Measurements from ENCODE around the gene CNP. TPM values are rescaled to one million over a fixed set of nuclear protein-coding genes. Genes with fewer than 3 reads are reported as not detected.

Gene CNP
- total RNA-seq, 1 donor from 2014 or later = 64.0 TPM

DNA sequence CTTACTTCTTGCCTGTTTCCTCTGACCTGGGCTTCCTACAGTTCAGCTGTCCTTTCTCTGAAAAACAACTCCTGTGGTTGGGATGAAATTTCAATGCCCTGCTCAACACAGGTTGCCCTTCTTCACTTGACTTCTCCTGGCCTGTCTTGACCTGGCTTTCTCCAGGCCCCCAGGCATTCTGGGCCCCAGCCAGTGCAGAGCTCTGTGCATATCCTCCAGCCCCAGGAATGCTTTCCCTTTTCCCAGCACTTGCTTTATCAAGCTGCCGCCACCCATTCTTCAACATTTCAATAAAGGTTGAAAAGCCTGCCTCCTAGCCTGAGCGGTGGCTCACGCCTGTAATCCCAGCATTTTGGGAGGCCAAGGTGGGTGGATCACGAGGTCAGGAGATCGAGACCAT lies 25.4 kb upstream of the CNP start:
- DNase-seq (ENCODE audit: low read depth) = no peak

DNA sequence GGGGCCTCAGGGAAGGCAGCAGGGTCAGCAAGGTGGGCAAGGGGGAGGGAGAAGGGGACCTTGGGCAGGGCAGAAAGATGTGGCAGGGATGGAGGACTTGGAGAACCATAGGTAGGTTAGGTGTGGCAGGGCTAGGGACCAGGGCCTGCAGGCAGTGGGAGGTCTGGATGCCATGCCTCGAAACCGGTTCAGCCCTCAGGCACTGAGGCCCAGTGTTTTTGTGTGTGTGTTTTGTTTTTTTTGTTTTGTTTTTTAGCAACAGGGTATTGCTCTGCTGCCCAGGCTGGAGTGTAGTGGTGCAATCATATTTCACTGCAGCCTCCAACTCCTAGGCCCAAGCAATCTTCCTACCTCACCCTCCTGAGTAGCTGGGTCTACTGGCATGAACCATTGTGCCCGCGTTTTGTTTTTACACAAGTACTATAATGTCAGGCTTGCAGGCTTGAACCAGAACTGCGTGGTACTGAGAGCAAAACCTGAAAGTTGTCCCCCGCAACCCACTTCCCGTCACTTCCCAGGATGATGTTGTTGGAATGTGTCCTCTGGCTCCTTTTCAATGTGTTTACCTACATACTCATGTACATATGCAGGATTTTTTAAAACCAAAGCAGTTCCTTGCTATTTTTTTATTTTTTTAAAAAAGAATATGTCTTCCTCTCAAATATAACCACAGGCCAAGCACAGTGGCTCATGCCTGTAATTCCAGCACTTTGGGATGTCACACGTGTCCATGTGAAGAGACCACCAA lies 23.8 kb upstream of the CNP start:
- DNase-seq (ENCODE audit: low read depth) = no peak

DNA sequence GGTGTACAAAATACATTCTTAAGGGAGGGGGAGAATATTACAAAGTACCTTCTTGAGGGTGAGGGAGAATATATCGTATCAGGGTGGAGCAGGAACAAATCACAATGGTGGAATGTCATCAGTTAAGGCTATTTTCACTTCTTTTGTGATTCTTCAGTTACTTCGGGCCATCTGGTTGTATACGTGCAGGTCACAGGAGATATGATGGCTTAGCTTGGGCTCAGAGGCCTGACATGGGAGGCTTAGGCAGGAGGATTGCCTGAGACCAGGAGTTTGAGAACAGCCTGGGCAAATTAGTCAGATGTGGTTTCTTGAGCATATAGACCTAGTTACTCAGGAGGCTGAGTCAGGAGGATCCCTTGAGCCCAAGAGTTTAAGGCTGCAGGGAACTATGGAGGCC lies 23.1 kb upstream of the CNP start:
- no peak for DNase-seq (ENCODE audit: low read depth)

DNA sequence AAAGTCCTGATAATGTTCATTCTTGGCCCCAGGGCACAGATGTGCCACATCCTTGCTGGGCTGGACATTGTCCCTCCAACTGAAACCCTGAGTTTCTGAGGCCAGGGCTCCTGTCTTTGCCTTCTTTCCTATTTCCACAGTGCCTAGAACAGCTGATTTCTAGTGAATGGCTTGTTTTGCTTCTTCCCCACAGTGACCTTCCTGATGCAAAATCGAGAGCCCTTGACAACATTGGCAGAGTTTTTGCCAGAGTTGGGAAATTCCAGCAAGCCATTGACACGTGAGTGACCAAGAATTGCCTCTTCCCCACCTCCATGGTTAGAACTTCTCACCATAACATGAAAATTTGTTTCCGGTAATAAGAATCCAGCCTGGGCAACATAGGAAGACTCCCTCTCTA lies 21.7 kb upstream of the CNP start:
- DNase-seq (ENCODE audit: low read depth) = no peak

DNA sequence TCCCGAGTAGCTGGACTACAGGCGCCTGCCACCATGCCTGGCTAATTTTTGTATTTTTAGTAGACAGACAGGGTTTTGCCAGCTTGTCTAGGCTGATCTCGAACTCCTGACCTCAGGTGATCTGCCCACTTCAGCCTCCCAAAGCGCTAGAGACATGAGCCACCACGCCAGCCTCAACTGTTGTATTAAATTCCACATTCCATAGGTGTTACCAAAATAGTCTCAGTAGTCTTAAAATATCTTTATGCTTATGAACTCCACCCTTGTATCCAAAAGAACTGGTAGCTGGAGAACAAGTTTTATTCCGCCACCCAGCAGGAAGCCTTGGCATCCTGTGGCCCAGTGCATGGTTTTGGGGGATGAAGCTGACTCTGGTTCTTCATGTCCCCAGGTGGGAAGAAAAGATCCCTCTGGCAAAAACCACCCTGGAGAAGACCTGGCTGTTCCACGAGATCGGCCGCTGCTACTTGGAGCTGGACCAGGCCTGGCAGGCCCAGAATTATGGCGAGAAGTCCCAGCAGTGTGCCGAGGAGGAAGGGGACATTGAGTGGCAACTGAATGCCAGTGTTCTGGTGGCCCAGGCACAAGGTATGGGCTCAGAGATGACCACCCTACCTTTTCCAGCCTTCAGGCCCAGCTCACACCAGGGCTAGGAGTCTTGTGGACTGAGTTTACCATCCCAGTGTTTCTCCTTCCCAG lies 17.7 kb upstream of the CNP start:
- DNase-seq (ENCODE audit: low read depth) = no peak

DNA sequence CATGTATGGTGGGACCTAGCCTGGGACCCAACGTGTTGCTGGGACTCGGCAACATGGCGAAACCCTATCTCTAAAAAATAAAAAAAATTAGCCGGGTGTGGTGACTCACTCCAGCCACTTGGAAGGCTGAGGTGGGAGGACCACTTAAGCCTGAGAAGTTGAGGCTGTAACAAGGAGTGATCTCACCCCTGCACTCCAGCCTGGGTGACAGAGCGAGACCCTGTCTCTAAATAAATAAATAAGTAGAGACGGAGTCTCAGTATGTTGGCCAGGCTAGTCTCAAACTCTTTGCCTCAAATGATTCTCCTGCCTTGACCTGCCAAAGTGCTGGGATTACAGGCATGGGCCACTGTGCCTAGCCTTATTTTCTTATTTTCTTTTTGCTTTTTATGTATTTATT lies 10.1 kb upstream of the CNP start:
- DNase-seq (ENCODE audit: low read depth) = no peak

DNA sequence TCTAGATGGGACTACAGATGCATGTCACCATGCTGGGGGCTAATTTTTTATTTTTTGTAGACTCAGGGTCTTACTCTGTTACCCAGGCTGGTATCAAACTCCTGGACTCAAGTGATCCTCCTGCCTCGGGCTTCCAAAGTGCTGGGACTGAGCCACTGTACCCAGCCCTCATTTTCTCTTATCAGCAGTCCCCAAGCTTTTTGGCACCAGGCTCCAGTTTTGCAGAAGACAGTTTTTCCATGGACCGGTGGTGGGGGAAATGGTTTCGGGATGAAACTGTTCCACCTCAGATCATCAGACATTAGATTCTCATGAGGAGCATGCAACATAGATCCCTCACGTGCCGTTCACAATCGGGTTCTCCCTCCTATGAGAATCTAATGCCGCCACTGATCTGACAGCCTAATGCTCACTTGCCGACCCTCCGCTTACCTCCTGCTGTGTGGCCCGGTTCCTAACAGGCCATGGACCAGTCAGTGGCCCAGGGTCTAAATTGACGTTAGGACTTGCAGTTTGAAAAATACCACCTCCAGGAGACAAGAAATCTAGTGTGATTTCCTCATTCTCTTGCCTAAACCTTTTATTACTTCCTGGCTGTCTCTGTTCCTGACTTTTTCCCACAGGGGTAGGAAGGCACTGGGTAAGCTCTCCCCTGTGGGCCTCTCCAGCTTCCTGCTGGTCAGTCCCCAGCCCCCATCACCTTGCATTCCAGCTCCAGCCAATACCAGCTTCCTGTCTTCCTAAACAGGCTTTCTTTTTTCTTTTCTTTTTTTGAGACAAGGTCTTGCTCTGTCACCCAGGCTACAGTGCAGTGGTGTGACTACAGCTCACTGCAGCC lies 9.3 kb upstream of the CNP start:
- DNase-seq (ENCODE audit: low read depth) = no peak

DNA sequence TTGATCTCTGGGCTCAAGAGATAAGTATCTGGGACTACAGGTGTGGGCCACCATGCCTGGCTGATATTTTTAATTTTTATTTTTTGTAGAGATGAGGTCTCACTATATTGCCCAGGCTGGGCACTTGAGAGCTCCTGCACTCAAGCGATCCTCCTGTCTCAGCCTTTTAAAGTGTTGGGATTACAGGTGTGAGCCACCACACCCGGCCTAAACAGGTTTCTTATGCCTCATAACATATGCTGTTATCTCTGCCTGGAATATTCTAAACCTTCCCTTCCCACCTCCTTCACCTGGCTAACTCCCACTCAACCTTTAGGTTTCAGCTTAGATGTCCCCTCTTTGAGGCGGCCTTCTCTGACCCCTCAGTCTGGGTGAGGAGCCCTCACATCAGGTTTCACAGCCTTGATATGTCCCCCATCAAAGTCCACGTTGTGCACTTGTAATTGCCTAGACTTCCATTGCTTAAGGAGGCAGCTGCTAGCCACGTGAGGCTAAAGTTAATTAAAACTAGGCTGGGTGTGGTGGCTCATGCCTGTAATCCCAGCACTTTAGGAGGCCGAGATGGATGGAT lies 8.6 kb upstream of the CNP start:
- DNase-seq (ENCODE audit: low read depth) = no peak

DNA sequence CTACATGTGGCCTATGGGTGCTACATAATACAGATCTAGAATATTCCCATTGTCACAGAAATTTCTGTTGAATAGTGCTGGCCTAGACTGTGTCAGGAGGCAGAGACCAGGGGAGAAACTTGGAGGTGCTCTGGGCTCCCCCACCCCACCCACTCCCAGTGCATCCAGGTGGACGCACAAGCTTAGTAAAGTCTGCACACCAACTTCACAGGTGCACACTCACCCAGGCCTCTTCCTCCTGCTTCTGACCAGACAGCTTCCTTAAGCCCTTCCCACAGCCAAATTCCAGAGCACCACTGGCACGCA lies 7.6 kb upstream of the CNP start:
- no peak for DNase-seq (ENCODE audit: low read depth)

DNA sequence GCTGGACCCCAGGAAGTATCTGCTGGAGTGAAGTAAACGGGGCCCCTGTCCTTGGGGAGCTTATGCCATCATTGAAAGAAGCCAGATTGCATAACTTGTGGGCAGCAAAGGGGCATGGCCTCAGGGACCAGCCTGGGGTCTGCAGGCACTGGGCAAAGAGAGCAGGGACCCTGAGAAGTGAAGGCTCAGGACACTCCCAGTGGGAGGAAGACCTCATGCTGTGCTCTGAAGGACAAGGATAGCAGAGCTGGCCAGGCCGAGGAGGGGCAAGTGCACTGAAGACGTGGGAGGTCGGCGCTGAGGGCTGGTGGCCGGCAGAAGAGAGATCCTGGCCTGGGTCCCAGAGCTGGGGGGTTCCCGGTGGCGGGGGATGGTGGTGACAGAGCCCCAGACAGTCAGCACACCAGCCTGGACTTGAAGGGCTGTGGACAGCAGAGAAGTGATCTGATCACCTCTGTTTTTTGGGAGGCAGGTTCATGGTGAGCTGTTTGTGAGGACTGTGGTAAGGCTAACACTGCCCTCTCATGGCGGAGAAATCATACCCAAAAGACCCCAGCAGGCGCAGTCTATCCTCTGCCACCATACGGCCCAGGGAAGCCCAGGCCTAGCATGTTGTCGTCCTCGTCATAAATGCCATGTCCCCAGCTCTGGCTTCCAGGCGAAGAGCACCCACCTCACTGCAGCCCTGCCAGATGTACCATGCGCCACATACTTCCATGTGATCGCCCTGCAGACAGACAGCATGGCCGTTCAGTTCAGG lies 7.1 kb upstream of the CNP start:
- DNase-seq (ENCODE audit: low read depth) = peak; percentile 40

DNA sequence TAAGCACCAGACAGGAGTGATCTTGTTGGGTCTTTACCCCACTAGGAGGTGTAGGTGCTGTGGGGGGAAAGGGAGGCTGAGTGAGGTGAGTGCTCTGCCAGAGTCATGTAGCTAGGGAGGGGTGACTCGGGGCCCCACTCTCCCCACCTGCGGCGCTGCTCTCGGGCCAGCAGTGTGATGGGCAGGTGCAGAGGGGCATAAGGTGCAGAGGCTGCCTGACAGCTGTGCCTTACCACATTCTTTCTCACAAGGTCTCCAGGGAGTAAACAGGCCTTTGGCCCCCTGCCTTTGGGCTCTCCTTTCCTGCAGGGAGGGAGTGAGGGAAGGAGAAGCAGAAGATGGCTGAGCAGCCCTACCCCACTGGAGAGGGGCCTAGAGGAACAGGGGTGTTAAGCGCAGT lies 4.5 kb upstream of the CNP start:
- peak; percentile 49 for DNase-seq (ENCODE audit: low read depth)

DNA sequence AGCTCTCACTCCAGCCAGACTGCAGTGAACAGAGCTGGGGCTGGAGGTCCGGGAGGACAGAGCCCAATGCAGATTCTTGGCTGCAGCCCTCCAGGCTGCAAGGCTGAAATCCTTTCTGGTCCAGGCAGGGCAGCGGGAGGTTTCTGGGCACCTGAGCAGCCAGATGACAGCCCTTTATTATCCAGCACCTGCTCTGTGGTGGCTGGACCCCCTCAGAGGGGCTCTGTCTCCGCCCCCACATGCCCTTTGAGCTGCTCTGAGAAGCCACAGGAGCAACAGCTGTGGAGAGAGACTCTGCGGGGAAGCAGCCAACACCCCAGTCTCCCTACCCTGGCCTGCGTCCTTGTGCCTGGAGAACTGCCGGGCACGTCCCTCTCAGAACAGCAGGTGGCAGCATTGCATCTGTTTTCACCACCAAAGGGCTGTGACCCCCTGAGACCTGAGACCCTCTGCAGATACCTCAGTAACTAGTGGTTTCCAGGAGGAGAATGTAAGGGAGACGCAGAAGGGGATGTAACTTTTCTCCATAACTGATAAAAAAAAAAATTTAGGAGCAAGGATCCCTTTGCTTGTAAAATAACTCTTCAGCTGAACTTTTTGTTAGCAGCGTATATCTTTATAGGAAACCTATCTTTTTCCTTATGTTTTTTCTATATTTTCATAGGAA lies 3.7 kb upstream of the CNP start:
- DNase-seq (ENCODE audit: low read depth) = peak; percentile 97

DNA sequence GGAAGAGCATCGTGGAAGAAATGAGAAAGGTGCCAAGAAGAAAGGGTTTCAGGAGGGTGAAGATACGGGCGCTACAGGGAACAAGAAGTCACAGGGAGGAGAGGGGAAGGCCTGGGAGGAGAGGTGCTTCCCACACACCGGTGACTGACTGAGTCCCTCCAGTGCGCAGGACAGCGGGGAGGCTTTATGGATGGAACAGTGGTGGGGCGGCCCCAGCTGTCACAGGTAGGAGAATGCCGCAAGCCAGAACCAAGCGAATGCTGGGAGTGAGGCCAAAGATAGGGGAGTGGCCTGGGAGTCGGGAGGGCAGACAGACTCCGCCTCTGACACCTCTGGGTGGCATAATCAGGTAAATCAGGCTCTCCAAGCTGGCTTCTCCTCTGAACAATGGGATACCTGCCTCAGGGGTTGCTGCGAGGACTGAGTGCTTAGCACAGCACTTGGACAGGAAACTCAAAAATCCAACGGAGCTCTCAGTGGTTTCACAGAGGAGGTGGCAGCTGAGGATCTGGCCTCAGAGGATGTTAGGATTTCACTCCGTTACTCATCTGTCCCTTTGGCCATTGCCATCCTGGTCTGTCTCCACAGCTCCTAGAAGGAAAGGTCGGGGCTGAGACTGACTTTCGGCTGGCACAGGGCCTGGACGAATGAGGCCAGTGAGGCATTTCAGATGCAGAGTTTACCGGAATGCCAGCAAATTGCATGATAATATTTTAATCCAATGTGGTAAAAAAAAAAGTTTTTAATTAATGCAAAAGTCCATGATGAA lies 717 bp upstream of the CNP start:
- DNase-seq (ENCODE audit: low read depth) = peak; percentile 63

DNA sequence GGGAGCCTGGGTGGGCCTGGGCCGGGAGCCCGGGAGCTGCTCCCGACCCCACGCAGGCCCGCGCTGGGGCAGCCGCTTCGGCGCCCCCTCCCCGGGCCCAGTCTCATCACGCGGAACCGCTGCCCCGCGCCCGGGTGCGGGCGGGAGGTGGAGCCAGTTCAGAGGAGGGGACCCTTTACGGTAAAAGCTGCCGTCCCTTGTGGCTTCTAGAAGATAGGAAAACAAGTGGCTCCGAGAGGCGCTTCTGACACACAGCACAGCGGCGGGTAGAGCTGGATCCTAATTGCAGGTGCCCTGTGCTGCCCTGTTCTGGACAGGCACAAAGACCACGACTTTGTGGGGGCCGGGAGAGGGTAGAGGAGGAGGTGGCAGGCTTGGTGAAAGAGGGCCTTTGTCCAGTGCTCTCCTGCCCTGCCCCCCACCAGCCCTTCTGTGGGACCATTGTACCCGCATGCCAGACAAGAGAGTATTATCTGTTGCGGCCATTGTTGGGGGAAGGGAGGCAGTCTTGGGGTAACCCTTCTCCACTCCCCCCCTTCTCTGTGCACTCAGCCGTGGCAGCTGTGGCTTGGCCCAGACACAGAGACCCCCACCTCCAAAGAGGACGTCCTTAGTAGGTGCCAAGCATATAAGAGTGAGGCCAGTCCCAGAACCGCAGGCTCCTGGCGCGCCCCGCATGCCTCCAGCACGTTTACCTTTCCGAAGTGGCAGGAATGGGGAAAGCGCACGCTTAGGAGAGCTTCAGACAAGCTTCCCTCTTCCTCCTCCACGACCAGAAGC lies 736 bp downstream of the CNP start:
- DNase-seq (ENCODE audit: low read depth) = peak; percentile 30

DNA sequence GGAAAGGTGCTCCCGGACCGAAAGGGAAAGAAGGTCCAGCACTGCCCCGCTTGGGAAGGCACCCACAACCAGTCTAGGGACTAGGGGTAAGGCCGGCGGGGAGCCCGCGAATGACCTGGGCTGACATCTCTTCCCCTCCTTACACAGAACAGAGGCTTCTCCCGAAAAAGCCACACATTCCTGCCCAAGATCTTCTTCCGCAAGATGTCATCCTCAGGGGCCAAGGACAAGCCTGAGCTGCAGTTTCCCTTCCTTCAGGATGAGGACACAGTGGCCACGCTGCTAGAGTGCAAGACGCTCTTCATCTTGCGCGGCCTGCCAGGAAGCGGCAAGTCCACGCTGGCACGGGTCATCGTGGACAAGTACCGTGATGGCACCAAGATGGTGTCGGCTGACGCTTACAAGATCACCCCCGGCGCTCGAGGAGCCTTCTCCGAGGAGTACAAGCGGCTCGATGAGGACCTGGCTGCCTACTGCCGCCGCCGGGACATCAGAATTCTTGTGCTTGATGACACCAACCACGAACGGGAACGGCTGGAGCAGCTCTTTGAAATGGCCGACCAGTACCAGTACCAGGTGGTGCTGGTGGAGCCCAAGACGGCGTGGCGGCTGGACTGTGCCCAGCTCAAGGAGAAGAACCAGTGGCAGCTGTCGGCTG lies 1.5 kb downstream of the CNP start:
- DNase-seq (ENCODE audit: low read depth) = no peak

DNA sequence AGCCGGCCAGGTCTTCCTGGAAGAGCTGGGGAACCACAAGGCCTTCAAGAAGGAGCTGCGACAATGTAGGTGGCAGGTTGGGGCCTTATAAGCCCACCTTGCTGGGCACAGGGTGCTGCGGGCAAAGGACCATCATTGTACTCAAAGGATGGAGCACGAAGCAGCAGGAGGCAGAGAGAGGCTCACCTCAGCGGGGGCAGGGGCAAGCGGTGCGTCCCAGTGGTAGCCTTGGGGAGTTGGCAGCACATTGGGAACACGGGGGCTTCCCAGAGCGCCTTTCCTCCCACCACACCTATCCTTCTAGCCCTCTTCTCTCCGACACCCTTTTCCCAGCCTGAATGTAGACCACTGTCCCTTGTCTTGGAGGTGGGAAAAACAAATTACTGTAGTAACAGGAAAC lies 2.1 kb downstream of the CNP start:
- DNase-seq (ENCODE audit: low read depth) = no peak

DNA sequence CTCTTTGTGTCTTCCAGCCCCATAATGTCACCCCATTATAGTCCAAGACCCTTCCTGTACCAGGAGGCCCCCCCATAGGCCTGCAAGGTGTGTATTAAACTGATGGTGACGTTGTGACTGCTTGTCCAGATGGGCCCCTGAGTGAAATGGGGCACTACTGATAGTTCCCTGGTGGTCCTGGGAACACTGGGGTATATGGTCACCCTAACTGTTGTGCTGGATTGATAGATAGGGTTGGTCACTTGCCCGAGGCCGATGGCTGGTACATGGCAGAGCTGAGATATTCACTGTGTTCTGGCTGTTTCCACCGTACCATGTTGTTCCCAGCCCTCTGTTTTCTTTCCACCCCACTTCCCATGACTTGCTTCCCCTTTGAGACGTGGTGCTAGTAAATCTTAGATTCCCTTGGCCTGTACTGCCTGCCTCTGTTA lies 4.3 kb downstream of the CNP start:
- DNase-seq (ENCODE audit: low read depth) = no peak

DNA sequence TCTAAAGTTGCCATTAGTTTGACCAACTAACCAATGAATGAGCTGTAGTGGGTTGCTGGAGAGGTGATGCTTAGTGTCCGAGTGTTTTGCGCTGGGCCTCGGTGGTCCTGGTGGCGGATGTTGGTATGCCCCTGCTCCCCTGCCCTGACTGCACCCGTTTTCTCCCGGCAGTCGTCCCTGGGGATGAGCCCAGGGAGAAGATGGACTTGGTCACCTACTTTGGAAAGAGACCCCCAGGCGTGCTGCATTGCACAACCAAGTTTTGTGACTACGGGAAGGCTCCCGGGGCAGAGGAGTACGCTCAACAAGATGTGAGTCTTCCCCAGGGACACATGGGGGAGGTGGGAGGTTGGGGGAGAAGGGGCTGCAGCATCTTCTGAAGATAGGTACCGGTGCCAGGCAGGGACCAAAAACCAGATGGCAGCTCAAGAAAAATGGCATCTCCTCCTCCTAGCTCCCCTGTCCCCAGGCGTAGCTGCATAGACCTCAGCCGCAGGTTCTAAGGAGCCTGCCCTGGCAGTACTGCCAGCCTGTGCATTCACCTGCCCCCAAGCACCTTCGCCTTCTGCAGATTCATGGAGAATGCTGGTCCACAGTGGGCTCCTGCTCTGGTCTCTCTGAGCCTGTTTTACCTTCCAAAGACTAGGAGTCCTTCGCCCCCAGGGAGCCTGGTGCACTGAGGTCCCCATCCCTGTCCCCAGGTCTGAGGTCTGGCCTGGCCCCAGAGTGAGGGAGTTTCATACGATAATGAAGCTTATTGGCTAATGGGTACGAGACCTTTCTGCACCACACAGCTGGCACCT lies 5.3 kb downstream of the CNP start:
- DNase-seq (ENCODE audit: low read depth) = no peak

All from myocyte (in vitro differentiated cells).